Body of pancreas (tissue), 4 donors: ENCODE results near the gene PKMYT1.

Experiments
- CTCF ChIP-seq, 7 experiments: fragments of 450-650 bp in 4 of 7; fragments of 200-600 bp in 3 of 7; sonication (generic) in 3 of 7; IDR thresholded peaks; one replicate each; pipeline ENCODE4 v1.5.1; 2016 to 2019; ENCODE audit warnings: antibody characterized with exemption in 7 of 7
- POLR2A ChIP-seq, 3 donors: fragments of 450-650 bp; IDR thresholded peaks; one replicate each; pipeline ENCODE4 v1.6.1; 2016; ENCODE audit warnings: antibody characterized with exemption in 3 of 3, mild to moderate bottlenecking in 2 of 3

- no peak for TF ChIP-seq CTCF (IDR thresholded peaks at IDR 0.05)
- no peak for TF ChIP-seq POLR2A (IDR thresholded peaks at IDR 0.05)
Observed at GRCh38 chr16:3014971-3015370, 34.7 kb upstream of the PKMYT1 start.
